ENCODE measurements around the gene CLDND1.
"Not testable (repeated sequence)": the region's sequence is repeated elsewhere in the genome, so short reads cannot be mapped to it uniquely, and the experiment has no call there.

CLDND1 gene

GRCh38 chr3:98522544-98523281, at the start of gene CLDND1:
TSS of gene CLDND1 (minus strand) at chr3:98522902. CDS start at chr3:98521424, 1,478 bp downstream.
- DNase-seq (ENCODE audit: low read depth): peak; percentile 88

GRCh38 chr3:98568402-98568801, 45.7 kb upstream of the CLDND1 start:
- DNase-seq (ENCODE audit: low read depth): no peak

- no peak for DNase-seq (ENCODE audit: low read depth)
Measured at GRCh38 chr3:98567666-98568270, 45.1 kb upstream of the CLDND1 start.

GRCh38 chr3:98565843-98566242, 43.1 kb upstream of the CLDND1 start:
- no peak for DNase-seq (ENCODE audit: low read depth)

DNA sequence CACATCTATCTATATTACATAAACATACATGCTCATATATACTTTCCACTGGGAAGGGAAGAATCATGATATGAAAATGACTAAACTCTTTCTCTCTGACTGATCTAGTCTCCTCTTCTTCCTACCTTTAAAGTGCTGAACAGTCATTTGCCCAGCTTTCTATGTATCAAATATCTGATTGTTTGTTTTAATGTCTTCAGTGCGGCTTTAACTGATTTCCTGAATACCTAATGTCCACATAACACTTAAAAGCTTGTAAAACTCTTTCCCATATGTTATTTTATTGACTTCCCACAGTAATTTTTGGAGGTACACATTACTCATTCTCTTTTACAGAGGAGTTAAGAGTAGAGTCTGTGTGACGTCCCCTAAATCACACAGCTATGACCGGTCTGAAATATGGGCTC, 42.5 kb upstream of the CLDND1 start:
- DNase-seq (ENCODE audit: low read depth): no peak

DNA sequence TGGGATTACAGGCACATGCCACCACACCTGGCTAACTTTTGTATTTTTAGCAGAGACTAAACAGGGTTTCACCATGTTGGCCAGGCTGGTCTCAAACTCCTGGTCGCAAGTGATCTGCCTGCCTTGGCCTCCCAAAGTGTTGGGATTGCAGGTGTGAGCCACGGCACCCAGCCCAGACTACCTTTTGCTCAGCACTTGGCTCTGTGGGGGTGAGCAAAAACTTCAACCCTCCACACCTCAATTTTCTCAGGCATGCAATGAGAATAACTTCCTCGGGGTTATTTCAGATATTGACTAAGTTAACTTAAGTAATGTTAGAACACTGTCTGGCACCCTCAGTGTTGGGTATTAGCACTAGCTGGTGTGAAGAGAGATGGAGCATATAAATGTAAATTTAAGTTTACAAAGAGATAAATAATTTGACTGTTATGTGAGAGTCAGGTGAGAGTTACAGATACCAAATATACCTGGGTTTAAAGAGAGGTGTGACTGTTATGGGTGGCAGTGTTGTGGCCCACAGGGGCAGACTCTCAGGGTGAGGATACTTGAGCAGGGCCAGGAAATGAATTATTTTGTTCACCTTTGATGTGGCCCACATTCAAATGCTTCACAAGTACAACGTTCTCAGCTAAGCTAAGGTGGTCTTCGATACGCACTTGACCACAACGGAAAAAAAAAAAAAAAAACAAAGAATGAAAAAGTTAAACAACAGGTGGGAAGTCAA, 41.7 kb upstream of the CLDND1 start:
- no peak for DNase-seq (ENCODE audit: low read depth)

GRCh38 chr3:98563661-98564281, 41.1 kb upstream of the CLDND1 start:
- DNase-seq (ENCODE audit: low read depth): no peak

- no peak for DNase-seq (ENCODE audit: low read depth)
Measured at GRCh38 chr3:98561727-98562521, 39.2 kb upstream of the CLDND1 start.

DNA sequence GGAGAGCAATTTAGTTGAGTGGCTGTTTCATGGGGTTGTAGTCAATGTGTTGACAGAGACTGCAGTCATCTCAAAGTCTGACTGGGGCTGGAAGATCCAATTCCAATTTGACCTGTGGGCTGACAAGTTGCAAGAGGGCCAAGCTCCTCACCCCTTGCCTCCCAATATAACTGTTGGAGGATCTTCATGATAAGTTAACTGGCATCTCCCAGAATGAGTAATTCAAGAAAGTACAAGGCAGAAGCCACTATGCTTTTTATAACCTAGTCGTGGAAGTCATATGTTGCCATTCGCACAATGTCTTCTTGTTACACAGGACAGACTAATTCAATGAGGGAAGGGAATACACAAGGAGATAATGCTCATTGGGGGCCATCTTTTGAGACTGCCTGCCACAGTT, 38.2 kb upstream of the CLDND1 start:
- no peak for DNase-seq (ENCODE audit: low read depth)

DNA sequence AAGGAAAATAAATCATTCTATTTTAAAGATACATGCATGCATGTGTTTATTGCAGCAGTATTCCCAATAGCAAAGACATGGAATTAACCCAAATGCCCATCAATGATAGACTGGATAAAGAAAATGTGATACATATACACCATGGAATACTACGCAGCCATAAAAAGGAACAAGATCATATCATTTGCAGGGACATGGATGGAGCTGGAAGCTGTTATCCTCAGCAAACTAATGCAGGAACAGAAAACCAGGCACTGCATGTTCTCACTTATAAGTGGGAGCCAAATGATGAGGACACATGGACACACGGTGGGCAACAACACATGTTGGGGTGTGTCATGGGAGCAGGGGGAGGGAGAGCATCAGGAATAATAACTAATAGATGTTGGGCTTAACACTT, 37.1 kb upstream of the CLDND1 start:
- DNase-seq (ENCODE audit: low read depth): not testable (repeated sequence)

DNA sequence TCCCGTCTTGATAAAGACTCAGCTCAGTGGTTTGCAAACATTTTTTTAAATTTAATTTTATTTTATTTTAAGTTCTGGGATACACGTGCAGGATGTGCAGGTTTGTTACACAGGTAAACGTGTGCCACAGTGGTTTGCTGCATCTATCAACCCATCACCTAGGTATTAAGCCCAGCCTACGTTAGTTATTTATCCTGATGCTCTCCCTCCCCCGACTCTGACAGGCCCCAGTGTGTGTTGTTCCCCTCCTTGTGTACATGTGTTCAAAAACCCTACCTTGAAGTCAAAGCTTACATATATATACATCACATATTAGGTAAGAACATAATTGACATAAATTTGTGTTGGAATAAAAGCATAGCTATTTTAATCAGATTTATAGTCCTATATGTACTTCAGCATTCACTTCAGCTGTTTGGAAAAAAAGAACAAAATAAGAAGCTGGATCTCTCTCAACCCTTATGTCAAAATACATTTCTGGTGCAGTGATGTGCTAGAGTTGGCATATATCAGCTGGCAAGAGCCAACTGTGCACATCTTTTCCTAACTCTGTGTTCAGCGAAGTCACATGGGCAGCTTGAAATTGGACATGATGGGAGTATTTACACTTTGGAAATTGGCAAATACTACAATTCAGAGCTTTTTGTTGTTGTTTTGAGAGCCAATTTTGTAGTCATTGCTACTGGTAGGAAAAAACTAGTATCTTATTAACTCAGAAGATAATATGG, 35.6 kb upstream of the CLDND1 start:
- no peak for DNase-seq (ENCODE audit: low read depth)

DNA sequence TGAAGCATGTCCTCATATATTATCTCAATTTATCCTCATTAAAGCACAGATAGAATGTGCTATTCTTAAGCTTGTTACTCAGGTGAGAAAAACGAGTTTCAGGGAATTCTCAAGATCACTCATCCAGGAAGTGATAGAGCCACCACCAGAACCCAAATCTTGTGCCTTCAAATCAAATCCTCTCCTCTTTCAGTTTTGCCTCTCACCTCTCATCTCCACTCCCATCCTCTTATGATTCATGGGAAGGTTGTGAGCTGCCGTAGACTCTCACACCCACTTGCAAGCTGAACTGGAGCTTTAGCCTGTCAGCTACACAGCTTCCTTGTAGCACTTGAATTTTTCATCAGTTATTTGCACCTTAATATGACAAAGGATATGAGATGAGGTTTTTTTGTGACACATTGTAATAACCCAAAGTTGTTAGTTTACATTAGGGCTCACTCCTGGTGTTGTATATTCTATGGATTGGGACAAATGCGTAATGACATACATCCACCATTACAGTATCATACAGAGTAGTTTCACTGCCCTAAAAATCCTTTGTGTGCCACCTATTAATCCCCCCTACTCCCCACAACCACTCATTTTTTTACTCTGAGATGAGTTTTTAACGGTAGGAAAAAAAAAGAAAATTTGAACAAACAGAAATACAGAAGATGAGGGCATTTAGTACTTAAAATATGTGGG, 34.8 kb upstream of the CLDND1 start:
- no peak for DNase-seq (ENCODE audit: low read depth)

GRCh38 chr3:98556164-98557130, 33.7 kb upstream of the CLDND1 start:
- DNase-seq (ENCODE audit: low read depth): peak; percentile 33

DNA sequence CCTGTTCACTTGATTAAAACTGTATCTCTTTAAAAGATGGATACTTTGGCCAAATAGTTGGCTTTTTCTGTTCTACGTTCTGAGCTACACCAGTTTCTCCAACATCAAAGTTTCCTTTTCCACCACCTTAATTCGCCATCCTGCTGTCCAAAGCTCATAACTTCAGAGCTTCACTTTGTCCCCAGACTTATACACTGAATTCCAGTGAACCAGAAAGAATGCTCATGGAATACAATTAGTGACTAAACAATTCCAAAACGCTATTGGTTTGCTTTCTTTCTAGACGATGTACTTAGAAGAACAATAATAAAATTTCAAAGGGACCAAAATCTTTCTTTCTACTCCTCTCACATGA, 32.3 kb upstream of the CLDND1 start:
- no peak for DNase-seq (ENCODE audit: low read depth)

GRCh38 chr3:98554580-98554979, 31.9 kb upstream of the CLDND1 start:
- DNase-seq (ENCODE audit: low read depth): no peak

GRCh38 chr3:98553753-98554152, 31.1 kb upstream of the CLDND1 start:
- DNase-seq (ENCODE audit: low read depth): no peak

GRCh38 chr3:98553021-98553563, 30.4 kb upstream of the CLDND1 start:
- no peak for DNase-seq (ENCODE audit: low read depth)

GRCh38 chr3:98552232-98553020, 29.7 kb upstream of the CLDND1 start:
- no peak for DNase-seq (ENCODE audit: low read depth)

Data from stimulated activated CD8-positive, alpha-beta memory T cell treated with anti-CD3 and anti-CD28 coated beads, Interleukin-12 subunit alpha, Interleukin-12 subunit beta, amount 100 ng/mL, for 1 hour (primary cell).